Skeletal muscle tissue (tissue), 4 donors: ENCODE measurements around the gene PAK5. TPM values are rescaled to one million over a fixed set of nuclear protein-coding genes. Genes with fewer than 3 reads are reported as not detected.

Experiments
- H3K27ac ChIP-seq: one replicate; pipeline ENCODE4 v1.7.0; 2013; ENCODE audit warnings: mild to moderate bottlenecking, low read depth, low read length, inconsistent platforms
- H3K27me3 ChIP-seq, 3 donors: one replicate each; pipeline ENCODE4 v1.7.0; 2013; ENCODE audit warnings: low read length in 3 of 3; ENCODE audit not compliant: control insufficient read depth in 3 of 3, insufficient read depth in 3 of 3
- H3K36me3 ChIP-seq, 3 donors: one replicate each; pipeline ENCODE4 v1.7.0; 2013; ENCODE audit warnings: low read length in 3 of 3; ENCODE audit not compliant: control insufficient read depth in 3 of 3, insufficient read depth in 3 of 3
- H3K4me1 ChIP-seq, 3 donors: one replicate each; pipeline ENCODE4 v1.7.0; 2013; ENCODE audit warnings: low read length in 3 of 3, mild to moderate bottlenecking in 3 of 3; ENCODE audit not compliant: control insufficient read depth in 3 of 3, insufficient read depth in 3 of 3
- H3K4me3 ChIP-seq, 3 donors: one replicate each; pipeline ENCODE4 v1.7.0; 2013; ENCODE audit warnings: low read length in 3 of 3
- H3K9ac ChIP-seq, 3 donors: one replicate each; pipeline ENCODE4 v1.7.0; 2013; ENCODE audit warnings: low read length in 3 of 3, mild to moderate bottlenecking in 3 of 3, moderate library complexity in 2 of 3, low read depth in 1 of 3
- H3K9me3 ChIP-seq, 3 donors: one replicate each; pipeline ENCODE4 v1.7.0; 2013; ENCODE audit warnings: low read length in 3 of 3; ENCODE audit not compliant: control insufficient read depth in 3 of 3
- total RNA-seq: library from RNA; depleted of rRNA; stranded (reverse); fragments of >200 nt; gene quantifications from one replicate; pipeline ENCODE4 v1.2.3, GENCODE V29; 2014
- donor health status: Osteomylitis.

PAK5 gene
- total RNA-seq, 1 donor from 2014 or later = under 0.01 TPM

DNA sequence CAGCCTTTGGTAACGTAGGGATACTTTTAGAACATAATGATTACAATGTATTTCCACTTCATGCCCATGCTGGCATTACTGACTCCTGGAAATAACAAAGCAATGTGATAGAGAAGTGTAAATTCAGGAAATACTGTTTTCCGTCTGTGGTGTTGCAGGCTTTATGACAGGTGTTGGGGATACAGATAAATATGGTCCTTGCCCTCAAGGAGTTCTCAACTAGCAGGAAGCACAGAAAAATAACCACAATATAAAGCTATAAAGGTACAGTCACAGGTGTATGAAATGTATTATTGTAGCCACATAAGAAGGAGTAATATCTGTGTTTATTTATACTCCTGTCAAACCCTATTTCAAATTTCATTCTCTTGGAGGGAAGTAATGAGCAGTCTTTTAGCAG, 337.4 kb downstream of the PAK5 start:
- H3K4me1 ChIP-seq = peaks cover 3 to 4% (median 3%) of the 10 kb centered on the region in 3 donors
- no peak overlapping the region for H3K27ac ChIP-seq
- no peaks in the 10 kb centered on the region for H3K36me3 ChIP-seq
- peaks cover 10 to 14% (median 12%) of the 10 kb centered on the region in 3 donors for H3K27me3 ChIP-seq
- no peak overlapping the region for H3K9ac ChIP-seq
- H3K9me3 ChIP-seq = no peaks in the 10 kb centered on the region
- no peak overlapping the region for H3K4me3 ChIP-seq

DNA sequence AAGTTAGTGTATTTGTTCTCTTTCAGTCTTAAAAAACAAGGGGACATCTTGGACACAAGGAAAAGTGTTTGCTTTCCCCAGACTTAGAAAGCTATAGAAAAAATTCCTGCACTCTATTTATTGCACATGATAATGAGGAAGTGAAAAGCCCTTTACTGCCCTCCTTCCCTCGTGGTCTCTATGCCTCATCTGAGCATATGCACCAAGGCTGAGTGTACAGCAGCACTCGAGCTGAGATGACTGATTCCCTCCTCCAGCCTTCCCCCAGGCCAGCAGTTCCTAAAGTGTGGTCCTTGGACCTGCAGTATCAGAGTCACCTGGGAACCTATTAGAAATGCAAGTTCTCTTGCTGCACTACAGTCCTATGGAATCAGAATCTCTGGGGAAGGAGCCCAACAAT, 338.8 kb downstream of the PAK5 start:
- Histone ChIP-seq H3K9me3 (no peaks in the 10 kb centered on the region), H3K4me3 (no peak overlapping the region), H3K9ac (no peak overlapping the region), H3K27ac (no peak overlapping the region), H3K4me1 (no peaks in the 10 kb centered on the region), H3K36me3 (no peaks in the 10 kb centered on the region), H3K27me3 (peaks cover 0 to under 1% (median 0%) of the 10 kb centered on the region in 3 donors)

DNA sequence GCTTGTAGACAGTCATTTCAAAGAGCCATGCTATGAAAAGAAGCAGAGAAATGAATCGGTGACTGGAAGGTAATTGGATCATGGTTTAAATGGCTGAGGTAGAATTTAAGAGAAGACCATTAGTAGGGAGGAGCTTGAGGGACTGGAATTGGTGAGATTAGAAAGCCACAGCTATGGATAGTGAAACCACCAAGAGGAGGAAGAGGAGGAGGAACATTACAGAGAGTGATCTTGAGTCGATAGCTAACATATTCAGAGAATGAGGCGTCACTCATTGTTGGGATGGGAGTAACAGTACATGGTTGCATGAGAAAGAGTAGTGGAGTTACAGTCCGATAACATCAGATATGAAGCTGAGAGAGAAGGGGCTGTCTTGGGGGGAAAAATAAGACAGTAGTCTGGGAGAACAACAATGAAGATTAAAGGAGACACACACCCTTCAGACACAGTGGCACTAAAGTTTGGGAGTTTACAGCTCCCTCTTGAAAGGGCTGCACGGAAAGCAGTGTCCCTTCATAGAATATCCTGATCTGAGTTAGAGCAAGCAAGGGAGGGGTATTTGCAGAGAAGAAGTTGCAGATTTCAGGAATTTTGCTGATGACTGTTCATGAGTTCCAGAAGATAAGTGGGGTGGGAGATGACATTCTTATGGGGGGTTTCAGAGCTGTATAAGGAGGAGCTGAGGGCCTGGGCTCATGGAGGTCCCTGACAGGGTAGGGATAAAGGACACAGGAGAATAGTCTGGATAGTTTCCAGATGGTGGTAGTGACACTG, 339.6 kb downstream of the PAK5 start:
- Histone ChIP-seq H3K36me3 (no peaks in the 10 kb centered on the region), H3K9me3 (no peaks in the 10 kb centered on the region), H3K9ac (no peak overlapping the region), H3K27ac (no peak overlapping the region), H3K4me3 (no peak overlapping the region), H3K4me1 (no peaks in the 10 kb centered on the region), H3K27me3 (no peaks in the 10 kb centered on the region)

DNA sequence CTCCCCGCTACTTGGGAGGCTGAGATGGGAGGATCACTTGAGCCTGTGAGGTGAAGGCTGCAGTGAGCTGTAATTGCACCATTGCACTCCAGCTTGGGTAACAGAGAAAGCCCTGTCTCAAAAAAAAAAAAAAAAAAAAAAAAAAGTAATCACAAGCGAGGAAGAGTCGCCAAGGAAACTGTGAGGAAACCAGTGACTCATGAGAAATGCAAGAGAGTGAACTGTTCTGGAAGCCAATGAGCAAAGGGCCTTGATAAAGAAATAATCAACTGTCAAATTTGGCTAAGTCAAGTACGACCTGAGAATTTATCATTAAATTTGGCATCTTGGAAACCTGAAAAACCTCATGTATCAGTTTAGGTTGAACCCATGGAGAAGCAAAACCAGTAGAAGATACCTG, 340.6 kb downstream of the PAK5 start:
- Histone ChIP-seq H3K9ac (no peak overlapping the region), H3K9me3 (no peaks in the 10 kb centered on the region), H3K4me3 (no peak overlapping the region), H3K36me3 (no peaks in the 10 kb centered on the region), H3K27me3 (no peaks in the 10 kb centered on the region), H3K27ac (no peak overlapping the region), H3K4me1 (no peaks in the 10 kb centered on the region)

DNA sequence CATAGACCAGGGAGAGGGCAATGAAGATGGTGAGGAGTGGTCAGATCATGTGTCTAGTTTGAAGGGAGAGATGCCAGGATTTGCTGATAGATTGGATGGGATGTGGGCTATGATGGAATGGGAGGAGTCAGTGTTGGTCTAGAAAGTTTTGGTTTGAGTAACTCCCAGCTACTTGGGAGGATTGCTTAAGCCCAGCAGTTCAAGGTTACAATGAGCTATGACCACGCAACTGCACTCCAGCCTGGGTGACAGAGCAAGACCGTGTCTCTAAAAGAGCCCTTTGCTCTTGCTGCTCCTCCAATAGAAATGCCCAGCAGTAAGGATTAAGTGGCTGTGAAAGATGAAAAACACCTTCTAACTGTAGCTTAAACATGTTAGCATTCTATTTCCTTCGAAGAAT, 342.7 kb downstream of the PAK5 start:
- H3K4me1 ChIP-seq = no peaks in the 10 kb centered on the region
- no peak overlapping the region for H3K27ac ChIP-seq
- no peaks in the 10 kb centered on the region for H3K27me3 ChIP-seq
- H3K36me3 ChIP-seq = no peaks in the 10 kb centered on the region
- no peak overlapping the region for H3K4me3 ChIP-seq
- no peaks in the 10 kb centered on the region for H3K9me3 ChIP-seq
- no peak overlapping the region for H3K9ac ChIP-seq

DNA sequence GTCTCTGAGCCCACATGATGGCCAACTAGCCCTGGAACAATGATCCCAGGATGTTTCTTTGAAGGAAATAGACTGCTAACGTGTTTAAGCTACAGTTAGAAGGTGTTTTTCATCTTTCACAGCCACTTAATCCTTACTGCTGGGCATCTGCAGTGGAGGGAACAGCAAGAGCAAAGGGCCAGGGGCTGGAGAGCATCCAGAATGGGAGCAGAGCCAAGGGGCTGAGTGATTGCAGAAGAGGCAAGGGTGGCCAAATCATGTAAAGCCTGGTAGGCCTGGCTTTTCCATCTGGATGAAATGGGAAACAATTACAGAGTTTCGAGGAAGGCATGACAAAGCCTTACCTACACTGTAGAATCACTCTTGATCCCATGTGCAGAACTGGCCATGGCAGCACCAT, 343.2 kb downstream of the PAK5 start:
- Histone ChIP-seq H3K9me3 (no peaks in the 10 kb centered on the region), H3K4me1 (no peaks in the 10 kb centered on the region), H3K36me3 (no peaks in the 10 kb centered on the region), H3K27ac (no peak overlapping the region), H3K4me3 (no peak overlapping the region), H3K27me3 (no peaks in the 10 kb centered on the region), H3K9ac (no peak overlapping the region)

DNA sequence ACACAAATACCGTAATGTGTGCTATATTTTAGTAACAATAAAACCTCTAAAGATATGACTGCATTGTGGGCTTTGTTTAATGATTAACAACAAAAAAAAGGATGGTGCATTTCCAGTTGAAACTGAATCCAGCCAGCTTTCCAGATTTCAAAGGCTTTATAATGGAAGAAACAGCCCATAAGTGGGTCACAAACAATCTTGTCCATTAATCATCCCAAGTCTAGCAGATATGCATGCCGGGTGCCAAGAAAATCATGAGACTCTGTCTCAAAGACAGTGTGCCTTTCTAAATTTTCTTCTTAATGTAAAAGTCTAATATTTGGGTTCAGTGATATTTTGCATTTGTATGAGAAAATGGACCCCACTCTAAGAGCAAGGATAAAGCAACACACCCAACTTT, 345.1 kb downstream of the PAK5 start:
- Histone ChIP-seq H3K9ac (no peak overlapping the region), H3K27ac (no peak overlapping the region), H3K36me3 (no peaks in the 10 kb centered on the region), H3K9me3 (no peaks in the 10 kb centered on the region), H3K27me3 (no peaks in the 10 kb centered on the region), H3K4me3 (no peak overlapping the region), H3K4me1 (no peaks in the 10 kb centered on the region)

DNA sequence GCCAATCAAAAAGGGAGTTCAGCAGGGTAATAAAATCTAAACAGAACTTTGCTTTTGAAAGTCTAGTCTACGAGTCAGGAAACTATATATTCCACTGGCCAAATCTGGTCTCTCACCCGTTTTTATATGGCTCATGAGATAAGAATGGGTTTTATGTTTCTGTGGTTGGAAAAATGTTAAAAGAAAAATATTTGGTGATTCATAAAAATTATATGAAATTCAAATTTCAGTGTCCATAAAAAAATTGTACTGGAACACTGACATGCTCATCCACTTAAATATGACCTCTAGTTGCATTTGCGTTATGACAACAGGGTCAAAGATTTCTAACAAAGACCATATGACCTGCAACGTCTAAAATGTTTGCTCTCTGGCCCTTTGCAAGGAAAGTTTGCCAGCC, 346.8 kb downstream of the PAK5 start:
- H3K27me3 ChIP-seq = no peaks in the 10 kb centered on the region
- H3K4me3 ChIP-seq = no peak overlapping the region
- no peak overlapping the region for H3K9ac ChIP-seq
- no peaks in the 10 kb centered on the region for H3K36me3 ChIP-seq
- no peaks in the 10 kb centered on the region for H3K9me3 ChIP-seq
- H3K4me1 ChIP-seq = no peaks in the 10 kb centered on the region
- no peak overlapping the region for H3K27ac ChIP-seq

DNA sequence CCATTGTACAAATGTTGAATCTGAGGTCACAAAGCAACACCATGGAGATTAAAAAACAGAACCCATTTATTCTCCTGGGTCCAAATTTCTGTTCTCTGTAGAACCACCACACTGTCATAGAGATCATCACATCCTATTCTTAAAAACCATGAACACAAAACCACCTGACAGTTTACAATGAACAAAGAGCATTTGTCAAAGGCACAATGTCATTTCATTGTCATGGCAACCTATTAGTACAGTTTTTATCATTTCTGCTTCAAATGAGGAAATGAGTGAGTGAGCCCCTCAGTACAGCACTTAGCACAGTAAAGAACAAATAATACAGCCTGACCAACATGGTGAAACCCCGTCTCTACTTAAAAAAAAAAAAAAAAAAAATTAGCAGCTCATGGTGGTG, 347.6 kb downstream of the PAK5 start:
- H3K4me3 ChIP-seq = no peak overlapping the region
- no peaks in the 10 kb centered on the region for H3K27me3 ChIP-seq
- H3K9ac ChIP-seq = no peak overlapping the region

DNA sequence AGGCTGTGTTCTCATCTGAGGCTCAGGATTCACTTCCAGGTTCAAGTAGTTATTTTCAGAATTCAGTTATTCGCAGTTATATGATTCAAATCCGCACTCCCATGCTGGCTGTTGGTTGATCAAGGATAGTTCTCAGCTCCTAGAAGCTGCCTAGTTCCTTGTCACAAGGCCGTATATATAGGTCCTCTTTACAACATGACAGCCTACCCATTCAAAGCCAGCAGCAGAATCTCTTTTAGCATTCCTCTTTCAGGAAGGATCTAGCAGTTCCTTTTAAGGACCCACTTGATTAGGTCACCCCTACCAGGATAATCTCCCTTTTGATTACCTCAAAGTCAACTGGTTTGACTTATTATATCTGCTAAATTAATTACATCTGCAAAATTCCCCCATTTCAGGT, 348.2 kb downstream of the PAK5 start:
- no peak overlapping the region for H3K9ac ChIP-seq
- no peaks in the 10 kb centered on the region for H3K27me3 ChIP-seq
- no peaks in the 10 kb centered on the region for H3K4me1 ChIP-seq
- no peak overlapping the region for H3K27ac ChIP-seq
- no peaks in the 10 kb centered on the region for H3K9me3 ChIP-seq
- no peak overlapping the region for H3K4me3 ChIP-seq
- H3K36me3 ChIP-seq = no peaks in the 10 kb centered on the region

More for the DNA sequence above, 347.6 kb downstream of the PAK5 start:
- Histone ChIP-seq H3K4me1 (no peaks in the 10 kb centered on the region), H3K27ac (no peak overlapping the region), H3K36me3 (no peaks in the 10 kb centered on the region), H3K9me3 (no peaks in the 10 kb centered on the region)
